GM18507 (cell line): ENCODE measurements around the gene LYZ.
A peak's percentile ranks its signal among the peaks of the same experiment; 100 is the strongest.
"Not testable (repeated sequence)": the region's sequence is repeated elsewhere in the genome, so short reads cannot be mapped to it uniquely, and the experiment has no call there.

ENCODE experiments used
- DNase-seq: peaks from one replicate; pipeline ENCODE4 v3.0.0; 2011; ENCODE audit warnings: low read depth; ENCODE audit not compliant: insufficient read length; ENCODE audit errors: extremely low spot score
- FAIRE-seq: peaks from 2 replicates; lab custom pipeline; 2011; peaks lifted over from hg19 to GRCh38; lab: Jason Lieb, UNC

LYZ gene

DNA sequence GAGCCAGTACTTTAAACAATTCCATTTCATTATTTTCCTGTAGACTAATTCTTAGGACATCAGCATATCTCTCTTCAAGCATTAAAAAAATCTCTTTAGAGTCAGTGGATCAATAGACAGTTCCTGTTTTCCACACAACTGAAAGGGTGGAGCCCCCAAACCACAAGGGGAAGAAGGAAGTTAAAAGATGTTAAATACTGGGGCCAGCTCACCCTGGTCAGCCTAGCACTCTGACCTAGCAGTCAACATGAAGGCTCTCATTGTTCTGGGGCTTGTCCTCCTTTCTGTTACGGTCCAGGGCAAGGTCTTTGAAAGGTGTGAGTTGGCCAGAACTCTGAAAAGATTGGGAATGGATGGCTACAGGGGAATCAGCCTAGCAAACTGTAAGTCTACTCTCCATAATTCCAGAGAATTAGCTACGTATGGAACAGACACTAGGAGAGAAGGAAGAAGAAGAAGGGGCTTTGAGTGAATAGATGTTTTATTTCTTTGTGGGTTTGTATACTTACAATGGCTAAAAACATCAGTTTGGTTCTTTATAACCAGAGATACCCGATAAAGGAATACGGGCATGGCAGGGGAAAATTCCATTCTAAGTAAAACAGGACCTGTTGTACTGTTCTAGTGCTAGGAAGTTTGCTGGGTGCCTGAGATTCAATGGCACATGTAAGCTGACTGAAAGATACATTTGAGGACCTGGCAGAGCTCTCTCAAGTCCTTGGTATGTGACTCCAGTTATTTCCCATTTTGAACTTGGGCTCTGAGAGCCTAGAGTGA lies at the start of gene LYZ:
Gene LYZ, plus strand, starts transcription at position 220 of the 777 bp plus-strand sequence. Its CDS starts 28 bp downstream, at position 248.
- FAIRE-seq = no peak
- DNase-seq = no peak

GRCh38 chr12:69298947-69299346 lies 49.2 kb upstream of the LYZ start:
- DNase-seq = no peak
- FAIRE-seq = no peak

- no peak for DNase-seq
- FAIRE-seq = no peak
These were observed 43.9 kb upstream of the LYZ start for GRCh38 chr12:69304284-69304683.

DNA sequence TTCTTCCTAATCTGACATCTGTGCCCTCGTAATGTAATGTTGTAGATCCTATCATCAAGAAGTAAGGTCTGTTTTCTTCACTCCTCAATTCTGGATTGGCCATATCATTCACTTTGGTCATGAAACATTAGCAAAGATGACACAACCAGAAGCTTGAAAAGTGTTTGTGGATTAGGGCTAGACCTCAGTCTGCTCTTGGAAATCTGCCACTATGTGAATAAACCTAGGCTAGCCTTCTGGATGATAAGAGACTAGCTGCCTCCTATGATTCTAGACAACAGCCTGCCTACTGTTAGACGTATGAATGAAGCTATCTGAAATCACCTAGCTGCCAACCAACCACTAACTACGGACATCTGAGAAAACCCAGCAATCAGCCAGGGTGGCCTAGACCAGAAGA lies 38.7 kb upstream of the LYZ start:
- DNase-seq = no peak
- FAIRE-seq = no peak

- no peak for DNase-seq
- FAIRE-seq = no peak
These were observed 35.0 kb upstream of the LYZ start for GRCh38 chr12:69313209-69313608.

GRCh38 chr12:69316784-69317183 lies 31.4 kb upstream of the LYZ start:
- not testable (repeated sequence) for DNase-seq, FAIRE-seq

- not testable (repeated sequence) for FAIRE-seq, DNase-seq
These were observed 30.9 kb upstream of the LYZ start for GRCh38 chr12:69317233-69317632.

GRCh38 chr12:69318225-69318624 lies 30.0 kb upstream of the LYZ start:
- DNase-seq = no peak
- no peak for FAIRE-seq

DNA sequence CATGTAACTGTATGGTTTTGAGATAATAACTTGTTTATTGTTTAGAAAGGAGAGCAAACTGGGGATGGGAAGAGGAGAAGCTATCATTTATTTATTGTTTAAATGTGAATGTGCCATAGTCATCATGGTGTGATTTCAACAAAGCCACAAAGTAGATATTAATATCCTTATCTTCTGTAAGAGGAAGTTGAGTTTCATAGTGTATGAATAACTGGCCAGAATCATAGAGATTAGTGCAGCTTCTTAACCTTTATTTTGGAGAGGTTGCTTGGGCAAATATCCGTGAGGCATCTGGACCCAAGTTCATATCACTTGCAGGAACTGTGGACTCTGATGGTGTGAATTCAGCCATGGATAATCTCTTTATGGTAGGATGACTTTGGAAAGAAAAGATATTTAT lies 26.8 kb upstream of the LYZ start:
- FAIRE-seq = no peak
- no peak for DNase-seq

DNA sequence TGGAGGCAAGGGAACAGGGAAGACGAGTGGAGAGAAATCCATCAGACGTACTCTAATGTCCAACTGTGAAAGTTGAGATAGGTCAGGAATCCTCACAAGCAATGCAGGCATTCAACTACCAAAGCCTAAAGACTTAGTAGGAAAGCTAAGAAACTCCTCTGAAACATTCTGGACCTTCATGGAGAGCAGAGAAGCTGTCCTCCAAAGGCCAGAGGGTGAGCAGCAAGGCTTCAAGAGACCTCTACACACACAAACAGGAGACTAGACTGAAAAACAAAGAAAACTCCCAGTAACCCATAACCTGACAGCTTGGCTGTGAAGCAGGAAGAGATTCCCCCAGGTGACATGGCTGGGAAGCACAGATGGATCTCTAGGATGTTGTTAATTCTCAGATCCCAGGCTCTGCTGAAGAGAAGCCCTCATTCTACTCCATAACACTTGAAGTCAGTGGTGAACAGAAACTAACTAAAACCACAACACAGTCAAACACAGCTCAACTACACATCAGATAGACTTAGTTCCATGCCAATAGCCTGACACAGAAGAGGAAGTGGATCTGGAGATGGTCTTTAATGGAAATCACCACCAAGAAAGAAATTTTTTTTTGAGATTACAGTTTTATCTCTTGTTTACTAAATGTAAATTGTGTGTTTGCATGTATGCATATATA lies 23.2 kb upstream of the LYZ start:
- no peak for FAIRE-seq
- no peak for DNase-seq

- FAIRE-seq = no peak
- no peak for DNase-seq
These were observed 19.8 kb upstream of the LYZ start for GRCh38 chr12:69328426-69328825.

DNA sequence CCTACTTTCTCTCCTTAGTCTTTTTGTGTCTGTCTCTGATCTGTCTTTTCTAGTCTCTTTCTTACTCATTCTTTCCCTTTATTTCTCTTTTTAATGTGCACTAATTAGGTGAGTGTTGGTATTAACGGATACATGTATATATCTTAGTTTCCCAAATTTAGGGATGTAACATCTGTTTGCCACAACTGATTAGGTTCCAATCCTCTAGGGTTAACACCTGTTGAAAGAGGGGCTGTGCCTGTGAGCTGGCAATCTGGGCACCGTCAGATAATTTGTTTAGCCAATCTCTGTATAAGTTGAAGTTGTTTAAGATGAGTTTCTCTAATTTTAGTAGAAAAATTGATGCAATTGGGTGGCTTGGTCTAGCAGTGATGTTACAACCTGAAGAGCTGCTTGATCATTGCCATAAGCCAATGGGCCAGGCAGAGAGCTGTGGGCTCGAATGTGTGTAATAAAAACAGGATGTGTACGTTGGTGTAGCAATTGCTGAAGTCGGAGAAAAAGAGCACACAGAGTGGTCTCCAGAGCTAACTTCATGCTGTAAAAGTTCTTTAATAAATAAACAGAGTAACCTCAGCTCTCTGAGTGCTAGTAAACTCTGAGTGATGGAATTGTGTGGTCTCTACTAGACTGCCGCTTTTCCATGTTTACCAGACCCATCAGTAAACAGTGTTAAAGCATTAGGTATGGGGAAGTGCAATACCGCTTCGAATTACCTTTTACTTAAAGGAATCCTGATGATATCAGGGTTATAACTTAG lies 18.3 kb upstream of the LYZ start:
- no peak for DNase-seq
- FAIRE-seq = no peak

DNA sequence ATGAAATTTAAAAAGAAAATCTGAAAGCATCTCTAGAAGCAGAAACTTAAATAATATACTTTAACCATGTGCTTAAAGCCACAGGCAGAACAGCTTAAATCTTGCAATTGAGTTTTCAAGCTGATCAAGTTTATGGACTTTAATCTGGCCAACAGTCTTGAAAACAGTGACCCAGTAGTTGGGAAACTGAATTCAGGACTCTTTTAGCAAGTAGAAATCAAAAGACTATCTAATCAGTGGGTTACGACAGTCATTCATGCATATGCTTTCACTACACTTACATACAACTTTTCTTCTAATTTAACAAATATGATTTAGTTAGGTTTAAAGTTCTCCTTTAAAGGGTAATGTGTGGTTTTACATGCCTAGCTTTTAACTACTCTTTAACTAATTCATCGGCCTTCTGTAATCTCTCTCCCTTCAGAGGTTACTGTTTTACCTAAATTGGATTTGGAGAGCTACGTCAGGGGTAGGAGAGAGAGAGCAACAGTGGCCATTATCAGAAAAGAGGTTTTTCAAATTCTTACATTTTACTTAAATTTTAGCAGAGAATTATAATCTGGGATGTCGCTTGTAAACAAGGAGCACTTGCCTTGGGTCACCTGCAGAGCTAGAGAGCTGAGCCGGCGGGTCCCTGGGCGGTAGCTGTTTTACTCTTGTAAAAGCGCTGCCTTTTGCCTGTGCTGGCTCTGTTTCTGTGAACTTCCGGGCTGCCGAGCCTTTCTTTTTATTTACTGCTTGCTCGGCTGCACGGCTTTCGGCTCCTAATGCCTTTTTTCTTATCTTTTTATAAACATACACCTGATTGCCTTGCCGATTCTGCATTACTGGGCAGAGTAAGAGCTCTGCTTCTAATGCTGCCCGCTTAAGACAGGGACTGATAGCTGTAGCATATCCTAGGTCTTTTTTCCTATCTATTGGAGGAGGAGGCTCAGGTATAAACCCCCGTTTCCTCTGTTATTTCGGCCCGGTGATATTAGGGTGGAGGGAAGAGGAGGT lies 17.4 kb upstream of the LYZ start:
- DNase-seq (no peak), FAIRE-seq (peak; percentile 59)

DNA sequence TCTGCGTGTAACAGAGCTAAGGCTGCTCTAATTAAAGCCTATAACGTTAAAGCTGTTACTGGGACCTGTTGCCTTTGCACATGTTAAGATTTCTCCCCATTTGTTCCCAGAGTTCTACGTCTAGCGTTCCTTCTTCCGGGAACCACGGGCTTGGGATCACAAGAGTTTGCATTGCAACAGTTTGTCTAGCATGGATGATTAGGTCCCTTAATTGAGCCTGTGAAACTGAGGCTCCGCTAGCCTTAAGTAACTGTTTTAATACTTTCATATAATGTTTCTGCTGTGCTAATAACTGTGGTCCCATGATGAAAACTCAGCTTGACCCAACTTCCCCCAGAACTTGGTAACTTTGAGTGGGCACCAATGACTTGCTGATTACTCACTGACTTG lies 16.7 kb upstream of the LYZ start:
- no peak for FAIRE-seq
- no peak for DNase-seq

DNA sequence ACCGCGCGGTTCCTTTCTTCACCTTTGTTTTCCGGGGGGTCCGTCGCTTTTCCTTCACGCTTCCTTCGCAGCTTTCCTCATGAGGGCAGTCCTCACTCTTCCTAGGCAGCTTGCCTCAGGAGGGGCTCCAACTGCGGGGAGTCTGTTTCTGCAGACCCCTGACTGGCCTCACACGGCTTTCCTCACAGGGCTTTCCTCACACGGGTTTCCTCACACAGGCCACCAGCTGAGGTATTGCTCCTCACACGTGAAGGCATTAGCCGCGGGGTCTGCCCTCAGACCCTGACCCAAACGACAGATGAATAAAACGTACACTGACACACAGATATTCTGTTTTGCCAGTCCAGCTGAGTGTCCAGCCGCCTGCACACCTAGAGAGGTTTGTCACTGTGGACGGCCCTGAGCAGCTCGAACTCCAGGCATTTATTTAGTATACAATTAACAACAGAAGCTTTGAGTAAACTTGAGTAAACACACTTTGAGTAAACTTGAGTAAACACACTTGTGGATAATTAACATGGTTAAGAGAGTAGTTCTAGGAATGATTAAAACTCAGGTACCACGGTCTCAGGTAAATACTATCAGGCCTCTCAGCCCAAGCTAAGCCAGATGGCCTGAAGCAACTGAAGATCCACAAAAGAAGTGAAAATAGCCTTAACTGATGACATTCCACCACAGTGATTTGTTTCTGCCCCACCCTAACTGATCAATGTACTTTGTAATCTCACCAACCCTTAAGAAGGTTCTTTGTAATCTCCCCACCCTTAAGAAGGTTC lies 16.1 kb upstream of the LYZ start:
- no peak for DNase-seq
- FAIRE-seq = no peak

DNA sequence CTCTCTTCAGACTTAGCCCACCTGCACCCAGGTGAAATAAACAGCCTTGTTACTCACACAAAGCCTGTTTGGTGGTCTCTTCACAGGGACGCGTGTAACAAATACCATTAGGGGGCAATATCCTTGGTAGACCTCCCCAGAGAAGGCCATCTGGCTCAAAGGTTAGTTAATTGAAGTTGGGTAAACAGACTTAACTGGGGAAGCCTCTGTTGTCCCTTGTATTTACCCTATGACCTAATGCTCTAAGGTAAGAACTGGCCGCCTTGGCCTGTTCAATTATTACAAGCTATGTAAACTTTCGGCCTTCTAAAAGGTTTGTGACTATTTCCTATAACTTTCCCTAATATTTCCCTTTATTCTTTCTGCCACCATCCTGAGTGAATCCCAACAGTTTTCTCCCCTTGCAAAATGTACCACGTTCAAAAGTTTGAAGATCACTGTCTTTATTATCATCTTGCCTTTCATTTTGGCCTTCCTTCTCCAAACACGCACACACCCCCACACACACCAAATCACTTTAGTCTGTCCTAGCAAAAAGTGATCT lies 15.3 kb upstream of the LYZ start:
- FAIRE-seq = no peak
- DNase-seq = no peak

DNA sequence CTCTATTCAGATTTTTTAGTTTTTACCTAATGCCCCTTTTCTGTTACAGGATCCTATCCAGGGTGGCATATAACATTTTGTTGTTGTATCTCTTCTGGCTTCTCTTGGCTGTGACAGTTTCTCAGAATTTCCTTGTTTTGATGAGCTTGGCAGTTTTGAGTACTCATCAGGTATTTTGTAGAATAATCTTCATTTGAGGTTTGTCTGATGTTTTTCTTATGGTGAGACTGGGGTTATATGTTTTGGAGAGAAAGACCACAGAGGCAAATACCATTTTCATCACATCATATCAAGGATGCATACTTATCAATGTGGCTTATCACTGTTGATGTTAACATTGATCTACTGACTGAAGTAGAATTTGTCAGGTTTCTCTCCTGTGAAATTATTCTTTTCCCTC lies 14.0 kb upstream of the LYZ start:
- FAIRE-seq (no peak), DNase-seq (no peak)

DNA sequence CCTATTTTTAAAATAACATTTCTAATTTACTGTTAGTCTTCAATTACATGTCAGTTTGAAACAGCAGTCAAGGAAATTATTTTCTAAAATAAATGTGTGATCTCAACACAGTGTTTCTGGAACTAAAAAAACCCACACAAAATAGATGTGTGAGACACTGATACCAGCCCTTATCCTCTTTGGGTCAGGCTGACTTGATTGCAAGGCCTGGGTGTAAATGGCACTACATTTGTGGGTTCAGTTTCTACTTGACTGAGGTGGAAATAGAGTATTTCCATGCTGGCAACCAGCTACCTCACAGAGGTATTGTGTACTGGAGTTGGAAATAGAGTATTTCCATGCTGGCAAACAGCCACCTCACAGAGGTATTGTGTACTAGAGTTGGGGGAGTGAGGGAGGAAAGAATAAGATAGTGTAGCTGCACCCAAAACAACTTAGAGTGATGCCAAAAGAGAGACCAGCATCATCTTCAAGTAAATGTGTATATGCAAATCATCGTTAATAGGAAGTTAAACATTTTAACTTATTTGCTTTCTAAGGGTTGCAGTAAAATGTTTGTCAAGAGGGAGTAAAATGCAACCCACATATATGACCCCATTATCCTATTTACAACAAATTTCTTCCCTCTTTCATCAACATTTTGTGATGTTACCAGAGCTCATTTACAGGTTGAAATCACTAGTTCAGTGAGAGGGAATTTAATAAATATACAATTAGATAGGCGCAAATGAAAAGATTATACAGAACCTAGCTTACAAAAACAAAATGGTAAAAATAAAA lies 10.7 kb upstream of the LYZ start:
- no peak for FAIRE-seq
- no peak for DNase-seq
